ENCODE measurements around the gene SLF2.
A peak's percentile ranks its signal among the peaks of the same experiment; 100 is the strongest.

Gene SLF2

GRCh38 chr10:100968062-100968736 is 55.4 kb downstream of the SLF2 start:
- no peak for TF ChIP-seq TAF1 (IDR thresholded peaks at IDR 0.05; ENCODE audit: low read depth)
- no peak for TF ChIP-seq TEAD4 (IDR thresholded peaks at IDR 0.05)
- TF ChIP-seq EGR1 (IDR thresholded peaks at IDR 0.05), result no peak
- TF ChIP-seq REST (IDR thresholded peaks at IDR 0.05; ENCODE audit: low read depth), result no peak
- TF ChIP-seq RAD21 (IDR thresholded peaks at IDR 0.05; ENCODE audit: low read depth), result no peak
- no peak for TF ChIP-seq FOXM1 (IDR thresholded peaks at IDR 0.05; ENCODE audit: borderline replicate concordance, low read depth)
- no peak for TF ChIP-seq CEBPB (IDR thresholded peaks at IDR 0.05)
- TF ChIP-seq YY1 (IDR thresholded peaks at IDR 0.05; ENCODE audit: low read depth), result no peak
- no peak for TF ChIP-seq MAX (IDR thresholded peaks at IDR 0.05)

DNA sequence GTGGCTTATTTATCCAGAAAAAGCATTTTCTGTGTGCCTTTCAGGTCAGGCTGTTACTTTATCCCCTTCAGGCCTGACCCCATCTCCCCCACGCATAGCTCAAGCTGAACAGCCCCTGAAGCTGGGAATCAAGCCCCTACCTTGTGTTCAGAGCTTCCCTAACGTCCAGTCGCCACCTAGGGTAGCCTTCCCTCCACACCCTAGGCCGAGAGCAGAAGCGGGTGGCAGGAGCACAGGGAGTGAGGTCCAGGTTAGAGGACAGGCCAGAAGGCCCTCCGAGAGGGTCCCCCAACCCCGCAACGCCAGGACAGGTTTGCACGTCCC is 56.1 kb downstream of the SLF2 start:
- no peak for TF ChIP-seq CEBPB (IDR thresholded peaks at IDR 0.05)
- TF ChIP-seq CREB1 (IDR thresholded peaks at IDR 0.05; ENCODE audit: low read depth), result no peak
- no peak for TF ChIP-seq ZBTB7A (IDR thresholded peaks at IDR 0.05; ENCODE audit: low read depth)
- TF ChIP-seq TCF12 (IDR thresholded peaks at IDR 0.05; ENCODE audit: low read depth), result no peak
- TF ChIP-seq EP300 (IDR thresholded peaks at IDR 0.05; ENCODE audit: borderline replicate concordance), result no peak
- no peak; the same call in 1 of the 2 replicates for TF ChIP-seq MAX (IDR thresholded peaks at IDR 0.05)
- TF ChIP-seq YY1 (IDR thresholded peaks at IDR 0.05; ENCODE audit: low read depth), result no peak
- TF ChIP-seq TAF1 (IDR thresholded peaks at IDR 0.05; ENCODE audit: low read depth), result no peak
- no peak for TF ChIP-seq TEAD4 (IDR thresholded peaks at IDR 0.05)
- no peak for TF ChIP-seq FOXM1 (IDR thresholded peaks at IDR 0.05; ENCODE audit: borderline replicate concordance, low read depth)

DNA sequence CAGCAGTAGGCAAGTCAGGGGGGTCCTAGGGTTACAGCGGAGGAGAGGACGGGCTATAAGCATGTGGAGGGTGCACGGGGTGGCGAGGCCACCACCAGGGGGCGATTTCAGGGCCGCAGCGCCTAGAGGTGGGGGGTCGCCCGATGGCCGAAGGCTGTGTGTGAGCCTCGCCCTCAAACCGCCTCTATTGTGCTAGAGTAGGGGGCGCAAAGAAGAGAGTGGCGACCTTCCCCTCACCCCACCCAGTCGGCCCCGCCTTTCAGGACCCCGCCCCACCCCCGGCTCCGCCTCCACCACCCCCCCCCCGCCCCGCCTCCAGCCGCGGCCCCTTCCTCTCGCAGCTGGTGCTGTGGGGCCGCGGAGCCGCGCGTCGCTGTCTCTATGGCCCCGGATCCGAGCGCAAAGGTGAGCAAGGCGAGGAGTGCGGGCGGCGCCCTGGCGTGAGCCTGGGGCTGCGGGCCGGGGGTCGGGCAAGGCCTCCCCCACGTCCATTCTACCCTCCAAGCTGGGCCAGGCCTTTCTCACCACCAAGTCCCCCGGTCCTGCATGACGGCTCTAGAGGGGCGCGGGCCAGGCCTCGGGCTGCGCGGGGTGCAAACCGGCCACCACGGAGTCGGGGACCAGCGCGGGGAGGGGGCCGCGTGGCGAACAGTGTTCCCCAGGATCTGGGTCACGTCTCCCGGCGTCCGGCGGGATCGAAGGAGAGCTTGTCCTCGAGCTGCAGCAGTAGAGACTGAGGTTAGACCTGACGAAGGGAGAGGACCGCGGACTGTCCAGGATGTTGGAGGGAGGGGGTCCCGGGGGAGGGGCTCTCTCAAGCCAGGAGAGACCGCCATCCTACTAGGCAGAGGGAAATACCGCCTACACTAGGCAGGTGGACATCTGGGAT is 56.7 kb downstream of the SLF2 start, which contains the start of gene SEMA4G:
TSS of gene SEMA4G (plus strand) at position 318 of the 889 bp plus-strand sequence. CDS start 3,409 bp downstream, outside the sequence.
- TF ChIP-seq TCF12 (IDR thresholded peaks at IDR 0.05; ENCODE audit: low read depth), result no peak
- peak; percentile 10; the same call in 1 of the 2 replicates for TF ChIP-seq RAD21 (IDR thresholded peaks at IDR 0.05; ENCODE audit: low read depth)
- TF ChIP-seq USF1 (IDR thresholded peaks at IDR 0.05), result no peak
- TF ChIP-seq TEAD4 (IDR thresholded peaks at IDR 0.05), result no peak
- TF ChIP-seq YY1 (IDR thresholded peaks at IDR 0.05; ENCODE audit: low read depth), result peak; percentile 3; the same call in 1 of the 2 replicates
- TF ChIP-seq EP300 (IDR thresholded peaks at IDR 0.05; ENCODE audit: borderline replicate concordance), result no peak
- TF ChIP-seq NFIC (IDR thresholded peaks at IDR 0.05), result no peak
- no peak for TF ChIP-seq EGR1 (IDR thresholded peaks at IDR 0.05)
- peak; percentile 96 for TF ChIP-seq ZBTB7A (IDR thresholded peaks at IDR 0.05; ENCODE audit: low read depth)
- no peak for TF ChIP-seq CREB1 (IDR thresholded peaks at IDR 0.05; ENCODE audit: low read depth)
- no peak for TF ChIP-seq TAF1 (IDR thresholded peaks at IDR 0.05; ENCODE audit: low read depth)
- TF ChIP-seq REST (IDR thresholded peaks at IDR 0.05; ENCODE audit: low read depth), result no peak

DNA sequence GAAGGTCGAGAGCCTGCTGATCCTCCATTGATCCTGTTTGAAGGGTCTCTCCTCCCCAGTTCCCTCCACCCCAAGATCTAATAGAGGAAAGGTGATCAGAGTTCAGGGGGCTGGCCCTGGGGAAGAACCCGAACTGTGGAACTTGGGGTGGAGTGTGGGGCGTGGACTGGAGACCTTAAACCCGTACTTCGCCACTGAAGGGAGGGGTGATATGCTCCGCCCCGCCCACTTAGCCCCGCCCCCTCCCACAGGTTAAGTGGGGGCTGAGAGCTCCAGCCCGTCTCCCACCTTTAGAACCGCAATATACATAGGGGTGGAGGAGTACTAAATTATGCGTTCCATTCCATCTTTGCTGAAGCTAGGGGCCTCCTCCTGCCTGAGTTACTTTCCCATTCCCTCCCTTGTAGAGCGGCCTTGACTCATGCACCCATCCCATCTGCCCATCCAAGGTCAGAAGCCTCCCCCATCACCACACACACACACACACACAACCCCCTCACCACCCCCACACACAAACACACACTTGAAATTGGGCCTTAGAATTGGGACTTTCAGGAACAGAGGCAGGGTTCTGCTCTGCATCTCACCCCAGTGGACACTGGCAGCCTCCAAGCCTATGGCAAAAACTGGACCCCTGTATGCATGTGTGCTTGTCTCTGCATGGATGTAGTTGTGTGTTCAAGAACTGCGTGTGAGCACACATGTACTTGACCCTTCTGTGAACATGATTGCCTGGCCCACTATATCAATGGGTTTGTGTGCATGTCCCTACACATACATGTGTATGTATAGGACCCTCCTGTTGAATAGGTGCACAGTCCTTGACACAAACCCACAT is 57.5 kb downstream of the SLF2 start:
- TF ChIP-seq YY1 (IDR thresholded peaks at IDR 0.05; ENCODE audit: low read depth) (0 out of 2 replicates have a peak, but pooled peaks have one; percentile 13), RAD21 (IDR thresholded peaks at IDR 0.05; ENCODE audit: low read depth) (no peak), EGR1 (IDR thresholded peaks at IDR 0.05) (no peak), NFIC (IDR thresholded peaks at IDR 0.05) (no peak), MAX (IDR thresholded peaks at IDR 0.05) (0 out of 2 replicates have a peak, but pooled peaks have one; percentile 1), ZBTB7A (IDR thresholded peaks at IDR 0.05; ENCODE audit: low read depth) (no peak; the same call in 1 of the 2 replicates), CEBPB (IDR thresholded peaks at IDR 0.05) (no peak), USF1 (IDR thresholded peaks at IDR 0.05) (no peak), TEAD4 (IDR thresholded peaks at IDR 0.05) (no peak), TCF12 (IDR thresholded peaks at IDR 0.05; ENCODE audit: low read depth) (no peak), FOXM1 (IDR thresholded peaks at IDR 0.05; ENCODE audit: borderline replicate concordance, low read depth) (no peak), EP300 (IDR thresholded peaks at IDR 0.05; ENCODE audit: borderline replicate concordance) (no peak)
